ENCODE measurements around the gene PMPCA. TPM values are rescaled to one million over a fixed set of nuclear protein-coding genes. Genes with fewer than 3 reads are reported as not detected.

Gene PMPCA
- total and polyA plus RNA-seq, 2 experiments from 2014 or later: 61.3 to 88.2 TPM

DNA sequence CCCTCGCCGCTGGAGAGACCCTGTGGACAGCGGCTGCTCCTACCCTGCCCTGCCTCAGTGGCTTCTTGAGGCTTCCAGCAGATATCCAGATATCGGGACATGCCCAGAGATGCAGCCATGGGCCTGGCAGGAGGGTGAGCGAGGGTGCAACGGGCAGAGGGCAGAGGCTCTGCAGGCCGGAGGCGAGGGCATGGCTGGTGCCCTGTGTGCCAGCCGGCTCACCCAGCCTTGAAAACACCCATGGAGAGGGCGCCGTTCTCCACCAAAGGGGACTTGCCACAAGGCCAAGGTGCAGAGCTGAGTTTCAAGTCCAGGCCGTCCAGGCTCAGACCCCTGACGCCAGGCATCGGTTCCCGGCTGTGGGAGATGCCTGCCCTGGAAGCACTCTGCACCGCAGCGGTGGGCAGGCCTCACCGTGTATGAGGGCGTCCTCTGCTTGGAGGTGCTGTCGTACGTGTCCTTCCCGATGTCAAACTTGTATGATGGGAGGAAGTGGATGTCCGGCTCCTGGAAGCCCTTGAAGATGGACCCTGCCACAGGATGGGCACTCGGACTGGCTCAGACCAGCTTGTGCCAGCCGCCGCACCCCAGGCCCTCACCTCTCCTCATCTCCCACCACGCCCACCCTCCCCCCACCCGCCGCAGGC lies 20.3 kb downstream of the PMPCA start:
- Histone ChIP-seq H2AFZ (no peak overlapping the region), H3F3A (replicated peaks; ENCODE audit: low read depth) (no peaks in the 10 kb centered on the region), H3K4me2 (no peak overlapping the region), H4K20me1 (replicated peaks; ENCODE audit: insufficient read depth) (no peaks in the 10 kb centered on the region; the same call in 1 of the 2 replicates), H3K79me2 (replicated peaks; ENCODE audit: insufficient read depth) (peaks cover 3% of the 10 kb centered on the region; the same call in 1 of the 2 replicates), H3K9me2 (ENCODE audit: insufficient read depth) (no peaks in the 10 kb centered on the region), H3K27me3 (ENCODE audit: insufficient read depth) (no peaks in the 10 kb centered on the region), H3K4me3 (no peak overlapping the region), H3K4me1 (ENCODE audit: insufficient read depth) (no peaks in the 10 kb centered on the region), H3K27ac (ENCODE audit: low read depth) (no peak overlapping the region), H3K36me3 (ENCODE audit: insufficient read depth) (no peaks in the 10 kb centered on the region)
- Mint-ChIP-seq H3K27ac (no peak overlapping the region), H3K9me3 (no peaks in the 10 kb centered on the region), H3K4me1 (no peaks in the 10 kb centered on the region), H3K4me3 (no peak overlapping the region), H3K27me3 (ENCODE audit: insufficient read depth, low read depth, poor library complexity) (peaks cover 5% of the 10 kb centered on the region), H3K36me3 (ENCODE audit: low read depth) (peaks cover 12% of the 10 kb centered on the region; the same call in 2 of the 3 replicates)
- ATAC-seq (no peak), DNase-seq (ENCODE audit: low spot score) (no peak)
- TF ChIP-seq CREB1 (CRISPR knock-in tag; IDR thresholded peaks at IDR 0.05; ENCODE audit: low read depth): no peak
- TF ChIP-seq, protein P1, sequence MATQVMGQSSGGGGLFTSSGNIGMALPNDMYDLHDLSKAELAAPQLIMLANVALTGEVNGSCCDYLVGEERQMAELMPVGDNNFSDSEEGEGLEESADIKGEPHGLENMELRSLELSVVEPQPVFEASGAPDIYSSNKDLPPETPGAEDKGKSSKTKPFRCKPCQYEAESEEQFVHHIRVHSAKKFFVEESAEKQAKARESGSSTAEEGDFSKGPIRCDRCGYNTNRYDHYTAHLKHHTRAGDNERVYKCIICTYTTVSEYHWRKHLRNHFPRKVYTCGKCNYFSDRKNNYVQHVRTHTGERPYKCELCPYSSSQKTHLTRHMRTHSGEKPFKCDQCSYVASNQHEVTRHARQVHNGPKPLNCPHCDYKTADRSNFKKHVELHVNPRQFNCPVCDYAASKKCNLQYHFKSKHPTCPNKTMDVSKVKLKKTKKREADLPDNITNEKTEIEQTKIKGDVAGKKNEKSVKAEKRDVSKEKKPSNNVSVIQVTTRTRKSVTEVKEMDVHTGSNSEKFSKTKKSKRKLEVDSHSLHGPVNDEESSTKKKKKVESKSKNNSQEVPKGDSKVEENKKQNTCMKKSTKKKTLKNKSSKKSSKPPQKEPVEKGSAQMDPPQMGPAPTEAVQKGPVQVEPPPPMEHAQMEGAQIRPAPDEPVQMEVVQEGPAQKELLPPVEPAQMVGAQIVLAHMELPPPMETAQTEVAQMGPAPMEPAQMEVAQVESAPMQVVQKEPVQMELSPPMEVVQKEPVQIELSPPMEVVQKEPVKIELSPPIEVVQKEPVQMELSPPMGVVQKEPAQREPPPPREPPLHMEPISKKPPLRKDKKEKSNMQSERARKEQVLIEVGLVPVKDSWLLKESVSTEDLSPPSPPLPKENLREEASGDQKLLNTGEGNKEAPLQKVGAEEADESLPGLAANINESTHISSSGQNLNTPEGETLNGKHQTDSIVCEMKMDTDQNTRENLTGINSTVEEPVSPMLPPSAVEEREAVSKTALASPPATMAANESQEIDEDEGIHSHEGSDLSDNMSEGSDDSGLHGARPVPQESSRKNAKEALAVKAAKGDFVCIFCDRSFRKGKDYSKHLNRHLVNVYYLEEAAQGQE (IDR thresholded peaks at IDR 0.05; ENCODE audit: unreplicated experiment): no peak
- no peak for TF ChIP-seq ZNF114 (CRISPR knock-in tag; IDR thresholded peaks at IDR 0.05)
- TF ChIP-seq JUNB (IDR thresholded peaks at IDR 0.05; ENCODE audit: unreplicated experiment): no peak
- TF ChIP-seq POLR2AphosphoS5 (IDR thresholded peaks at IDR 0.05; ENCODE audit: low read depth): no peak
- TF ChIP-seq ZNF331 (CRISPR knock-in tag; IDR thresholded peaks at IDR 0.05; ENCODE audit: low read depth): no peak
- TF ChIP-seq NANOG (IDR thresholded peaks at IDR 0.05; ENCODE audit: borderline replicate concordance): no peak
- no peak for TF ChIP-seq STAT1 (IDR thresholded peaks at IDR 0.05; ENCODE audit: unreplicated experiment)
- TF ChIP-seq, protein P2, sequence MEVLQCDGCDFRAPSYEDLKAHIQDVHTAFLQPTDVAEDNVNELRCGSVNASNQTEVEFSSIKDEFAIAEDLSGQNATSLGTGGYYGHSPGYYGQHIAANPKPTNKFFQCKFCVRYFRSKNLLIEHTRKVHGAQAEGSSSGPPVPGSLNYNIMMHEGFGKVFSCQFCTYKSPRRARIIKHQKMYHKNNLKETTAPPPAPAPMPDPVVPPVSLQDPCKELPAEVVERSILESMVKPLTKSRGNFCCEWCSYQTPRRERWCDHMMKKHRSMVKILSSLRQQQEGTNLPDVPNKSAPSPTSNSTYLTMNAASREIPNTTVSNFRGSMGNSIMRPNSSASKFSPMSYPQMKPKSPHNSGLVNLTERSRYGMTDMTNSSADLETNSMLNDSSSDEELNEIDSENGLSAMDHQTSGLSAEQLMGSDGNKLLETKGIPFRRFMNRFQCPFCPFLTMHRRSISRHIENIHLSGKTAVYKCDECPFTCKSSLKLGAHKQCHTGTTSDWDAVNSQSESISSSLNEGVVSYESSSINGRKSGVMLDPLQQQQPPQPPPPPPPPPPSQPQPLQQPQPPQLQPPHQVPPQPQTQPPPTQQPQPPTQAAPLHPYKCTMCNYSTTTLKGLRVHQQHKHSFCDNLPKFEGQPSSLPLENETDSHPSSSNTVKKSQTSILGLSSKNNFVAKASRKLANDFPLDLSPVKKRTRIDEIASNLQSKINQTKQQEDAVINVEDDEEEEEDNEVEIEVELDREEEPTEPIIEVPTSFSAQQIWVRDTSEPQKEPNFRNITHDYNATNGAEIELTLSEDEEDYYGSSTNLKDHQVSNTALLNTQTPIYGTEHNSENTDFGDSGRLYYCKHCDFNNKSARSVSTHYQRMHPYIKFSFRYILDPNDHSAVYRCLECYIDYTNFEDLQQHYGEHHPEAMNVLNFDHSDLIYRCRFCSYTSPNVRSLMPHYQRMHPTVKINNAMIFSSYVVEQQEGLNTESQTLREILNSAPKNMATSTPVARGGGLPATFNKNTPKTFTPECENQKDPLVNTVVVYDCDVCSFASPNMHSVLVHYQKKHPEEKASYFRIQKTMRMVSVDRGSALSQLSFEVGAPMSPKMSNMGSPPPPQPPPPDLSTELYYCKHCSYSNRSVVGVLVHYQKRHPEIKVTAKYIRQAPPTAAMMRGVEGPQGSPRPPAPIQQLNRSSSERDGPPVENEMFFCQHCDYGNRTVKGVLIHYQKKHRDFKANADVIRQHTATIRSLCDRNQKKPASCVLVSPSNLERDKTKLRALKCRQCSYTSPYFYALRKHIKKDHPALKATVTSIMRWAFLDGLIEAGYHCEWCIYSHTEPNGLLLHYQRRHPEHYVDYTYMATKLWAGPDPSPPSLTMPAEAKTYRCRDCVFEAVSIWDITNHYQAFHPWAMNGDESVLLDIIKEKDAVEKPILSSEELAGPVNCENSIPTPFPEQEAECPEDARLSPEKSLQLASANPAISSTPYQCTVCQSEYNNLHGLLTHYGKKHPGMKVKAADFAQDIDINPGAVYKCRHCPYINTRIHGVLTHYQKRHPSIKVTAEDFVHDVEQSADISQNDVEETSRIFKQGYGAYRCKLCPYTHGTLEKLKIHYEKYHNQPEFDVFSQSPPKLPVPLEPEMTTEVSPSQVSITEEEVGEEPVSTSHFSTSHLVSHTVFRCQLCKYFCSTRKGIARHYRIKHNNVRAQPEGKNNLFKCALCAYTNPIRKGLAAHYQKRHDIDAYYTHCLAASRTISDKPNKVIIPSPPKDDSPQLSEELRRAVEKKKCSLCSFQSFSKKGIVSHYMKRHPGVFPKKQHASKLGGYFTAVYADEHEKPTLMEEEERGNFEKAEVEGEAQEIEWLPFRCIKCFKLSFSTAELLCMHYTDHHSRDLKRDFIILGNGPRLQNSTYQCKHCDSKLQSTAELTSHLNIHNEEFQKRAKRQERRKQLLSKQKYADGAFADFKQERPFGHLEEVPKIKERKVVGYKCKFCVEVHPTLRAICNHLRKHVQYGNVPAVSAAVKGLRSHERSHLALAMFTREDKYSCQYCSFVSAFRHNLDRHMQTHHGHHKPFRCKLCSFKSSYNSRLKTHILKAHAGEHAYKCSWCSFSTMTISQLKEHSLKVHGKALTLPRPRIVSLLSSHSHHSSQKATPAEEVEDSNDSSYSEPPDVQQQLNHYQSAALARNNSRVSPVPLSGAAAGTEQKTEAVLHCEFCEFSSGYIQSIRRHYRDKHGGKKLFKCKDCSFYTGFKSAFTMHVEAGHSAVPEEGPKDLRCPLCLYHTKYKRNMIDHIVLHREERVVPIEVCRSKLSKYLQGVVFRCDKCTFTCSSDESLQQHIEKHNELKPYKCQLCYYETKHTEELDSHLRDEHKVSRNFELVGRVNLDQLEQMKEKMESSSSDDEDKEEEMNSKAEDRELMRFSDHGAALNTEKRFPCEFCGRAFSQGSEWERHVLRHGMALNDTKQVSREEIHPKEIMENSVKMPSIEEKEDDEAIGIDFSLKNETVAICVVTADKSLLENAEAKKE (CRISPR knock-in tag; IDR thresholded peaks at IDR 0.05): no peak
- TF ChIP-seq, protein P3, sequence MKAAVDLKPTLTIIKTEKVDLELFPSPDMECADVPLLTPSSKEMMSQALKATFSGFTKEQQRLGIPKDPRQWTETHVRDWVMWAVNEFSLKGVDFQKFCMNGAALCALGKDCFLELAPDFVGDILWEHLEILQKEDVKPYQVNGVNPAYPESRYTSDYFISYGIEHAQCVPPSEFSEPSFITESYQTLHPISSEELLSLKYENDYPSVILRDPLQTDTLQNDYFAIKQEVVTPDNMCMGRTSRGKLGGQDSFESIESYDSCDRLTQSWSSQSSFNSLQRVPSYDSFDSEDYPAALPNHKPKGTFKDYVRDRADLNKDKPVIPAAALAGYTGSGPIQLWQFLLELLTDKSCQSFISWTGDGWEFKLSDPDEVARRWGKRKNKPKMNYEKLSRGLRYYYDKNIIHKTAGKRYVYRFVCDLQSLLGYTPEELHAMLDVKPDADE (IDR thresholded peaks at IDR 0.05): no peak
- TF ChIP-seq, protein P4, sequence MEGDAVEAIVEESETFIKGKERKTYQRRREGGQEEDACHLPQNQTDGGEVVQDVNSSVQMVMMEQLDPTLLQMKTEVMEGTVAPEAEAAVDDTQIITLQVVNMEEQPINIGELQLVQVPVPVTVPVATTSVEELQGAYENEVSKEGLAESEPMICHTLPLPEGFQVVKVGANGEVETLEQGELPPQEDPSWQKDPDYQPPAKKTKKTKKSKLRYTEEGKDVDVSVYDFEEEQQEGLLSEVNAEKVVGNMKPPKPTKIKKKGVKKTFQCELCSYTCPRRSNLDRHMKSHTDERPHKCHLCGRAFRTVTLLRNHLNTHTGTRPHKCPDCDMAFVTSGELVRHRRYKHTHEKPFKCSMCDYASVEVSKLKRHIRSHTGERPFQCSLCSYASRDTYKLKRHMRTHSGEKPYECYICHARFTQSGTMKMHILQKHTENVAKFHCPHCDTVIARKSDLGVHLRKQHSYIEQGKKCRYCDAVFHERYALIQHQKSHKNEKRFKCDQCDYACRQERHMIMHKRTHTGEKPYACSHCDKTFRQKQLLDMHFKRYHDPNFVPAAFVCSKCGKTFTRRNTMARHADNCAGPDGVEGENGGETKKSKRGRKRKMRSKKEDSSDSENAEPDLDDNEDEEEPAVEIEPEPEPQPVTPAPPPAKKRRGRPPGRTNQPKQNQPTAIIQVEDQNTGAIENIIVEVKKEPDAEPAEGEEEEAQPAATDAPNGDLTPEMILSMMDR (conservative IDR thresholded peaks at IDR 0.05; ENCODE audit: low read depth in 2 of 2): no peak

Data from GM23338 (cell line).